D721Med (cell line): ENCODE results near the gene CADPS.

Experiments used
- DNase-seq: peaks from one replicate; pipeline ENCODE4 v3.0.0; 2011; ENCODE audit warnings: low spot score; ENCODE audit not compliant: insufficient read length
- FAIRE-seq: peaks from 2 replicates; lab custom pipeline; 2011; peaks lifted over from hg19 to GRCh38; lab: Jason Lieb, UNC
- TF ChIP-seq, protein P1 (sequence below): IDR thresholded peaks from 2 replicates; pipeline ENCODE4 v1.5.1; 2012; ENCODE audit warnings: mild to moderate bottlenecking, control low read depth; ENCODE audit not compliant: insufficient read depth; ENCODE audit errors: missing control alignments

CADPS gene

DNA sequence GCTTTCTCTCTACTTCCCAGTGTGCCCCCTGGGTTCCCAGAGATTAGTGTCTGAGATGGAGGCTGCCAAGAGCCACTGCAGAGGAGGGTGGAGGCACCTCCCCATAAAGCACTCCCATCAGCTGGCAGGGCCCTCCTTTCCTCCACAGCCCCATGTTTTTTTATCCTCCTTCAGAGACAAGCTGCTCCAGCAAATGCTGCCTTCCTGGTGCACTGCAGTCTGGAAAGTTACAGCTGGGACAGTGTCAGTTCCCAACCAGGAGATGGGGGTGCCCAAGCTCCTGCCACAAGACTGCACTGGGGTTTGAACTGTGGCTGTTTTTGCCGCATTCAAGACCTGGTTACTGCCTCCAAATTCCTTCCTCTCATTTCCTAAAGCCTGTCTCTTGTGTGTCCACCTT lies 206.1 kb downstream of the CADPS start:
- TF ChIP-seq, protein P1, sequence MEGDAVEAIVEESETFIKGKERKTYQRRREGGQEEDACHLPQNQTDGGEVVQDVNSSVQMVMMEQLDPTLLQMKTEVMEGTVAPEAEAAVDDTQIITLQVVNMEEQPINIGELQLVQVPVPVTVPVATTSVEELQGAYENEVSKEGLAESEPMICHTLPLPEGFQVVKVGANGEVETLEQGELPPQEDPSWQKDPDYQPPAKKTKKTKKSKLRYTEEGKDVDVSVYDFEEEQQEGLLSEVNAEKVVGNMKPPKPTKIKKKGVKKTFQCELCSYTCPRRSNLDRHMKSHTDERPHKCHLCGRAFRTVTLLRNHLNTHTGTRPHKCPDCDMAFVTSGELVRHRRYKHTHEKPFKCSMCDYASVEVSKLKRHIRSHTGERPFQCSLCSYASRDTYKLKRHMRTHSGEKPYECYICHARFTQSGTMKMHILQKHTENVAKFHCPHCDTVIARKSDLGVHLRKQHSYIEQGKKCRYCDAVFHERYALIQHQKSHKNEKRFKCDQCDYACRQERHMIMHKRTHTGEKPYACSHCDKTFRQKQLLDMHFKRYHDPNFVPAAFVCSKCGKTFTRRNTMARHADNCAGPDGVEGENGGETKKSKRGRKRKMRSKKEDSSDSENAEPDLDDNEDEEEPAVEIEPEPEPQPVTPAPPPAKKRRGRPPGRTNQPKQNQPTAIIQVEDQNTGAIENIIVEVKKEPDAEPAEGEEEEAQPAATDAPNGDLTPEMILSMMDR, result no peak
- DNase-seq (no peak), FAIRE-seq (no peak)

DNA sequence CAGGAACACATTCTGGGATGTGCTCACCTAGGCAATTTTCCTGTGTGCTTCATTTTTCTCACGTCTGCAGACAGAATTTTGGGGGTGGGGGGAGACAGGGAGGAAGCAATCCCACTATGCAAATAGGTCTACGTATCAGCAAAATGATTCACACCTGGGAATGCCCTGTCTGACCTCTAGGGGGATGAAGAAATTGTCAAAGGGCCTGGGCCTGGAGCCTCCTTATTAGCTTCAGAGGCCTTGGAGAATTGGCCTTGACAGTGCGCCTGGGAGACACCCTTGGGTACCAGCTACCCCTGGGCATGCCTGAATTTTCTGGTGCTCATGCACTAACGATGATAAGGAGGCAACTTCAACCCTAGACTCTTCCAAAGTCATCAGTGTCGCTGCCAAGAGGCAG lies 207.5 kb downstream of the CADPS start:
- DNase-seq (no peak), FAIRE-seq (peak; percentile 6)
- TF ChIP-seq, protein P1, result peak; percentile 9

GRCh38 chr3:62665627-62666437 lies 209.4 kb downstream of the CADPS start:
- TF ChIP-seq, protein P1, result peak; percentile 93
- DNase-seq (no peak), FAIRE-seq (peak; percentile 82)

DNA sequence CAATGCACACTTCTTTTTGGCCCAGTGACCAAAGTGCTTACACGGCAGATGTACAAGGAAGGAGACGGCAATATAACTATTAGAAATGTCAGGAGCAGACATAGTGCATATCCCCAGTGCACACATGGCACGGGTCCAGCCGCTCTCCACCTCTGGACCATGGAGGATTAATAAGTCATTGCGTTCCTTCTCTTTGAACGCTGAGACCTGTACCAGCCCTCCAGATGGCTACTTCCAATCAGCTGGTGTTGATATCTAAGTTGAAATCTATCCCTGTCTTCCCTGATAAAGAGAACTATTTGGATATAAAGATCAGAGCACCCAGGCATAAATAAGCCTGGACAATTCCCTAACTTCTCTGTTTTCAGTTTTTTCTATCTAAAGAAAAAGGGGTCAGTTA lies 212.5 kb downstream of the CADPS start:
- no peak for FAIRE-seq
- TF ChIP-seq, protein P1, result no peak
- DNase-seq, result no peak

GRCh38 chr3:62659660-62660059 lies 215.6 kb downstream of the CADPS start:
- TF ChIP-seq, protein P1, result peak; percentile 35
- DNase-seq (no peak), FAIRE-seq (no peak)

GRCh38 chr3:62655691-62656063 lies 219.5 kb downstream of the CADPS start:
- TF ChIP-seq, protein P1, result no peak
- FAIRE-seq (no peak), DNase-seq (no peak)

GRCh38 chr3:62655056-62655690 lies 220.0 kb downstream of the CADPS start:
- DNase-seq (no peak), FAIRE-seq (no peak)
- TF ChIP-seq, protein P1, result no peak
